NCI-H1048 (cell line): ENCODE results near the gene RASAL1.

Source experiments
- DNase-seq: peaks from one replicate; lab custom pipeline; 2025; lab: John Stamatoyannopoulos, UW

RASAL1 gene

GRCh38 chr12:113095405-113095804, 40.2 kb downstream of the RASAL1 start:
- DNase-seq, result no peak

GRCh38 chr12:113094738-113095137, 40.8 kb downstream of the RASAL1 start:
- DNase-seq, result no peak

- DNase-seq, result no peak
Observed at GRCh38 chr12:113093409-113094101, 42.0 kb downstream of the RASAL1 start.

- no peak for DNase-seq
Observed at GRCh38 chr12:113092607-113093408, 42.8 kb downstream of the RASAL1 start.

GRCh38 chr12:113091506-113091905, 44.1 kb downstream of the RASAL1 start:
- DNase-seq, result no peak

GRCh38 chr12:113090740-113091139, 44.8 kb downstream of the RASAL1 start:
- no peak for DNase-seq

- DNase-seq, result no peak
Observed at GRCh38 chr12:113089839-113090238, 45.7 kb downstream of the RASAL1 start.

- DNase-seq, result no peak
Observed at GRCh38 chr12:113088971-113089756, 46.4 kb downstream of the RASAL1 start.

GRCh38 chr12:113088037-113088436, 47.5 kb downstream of the RASAL1 start:
- DNase-seq, result no peak

- DNase-seq, result no peak
Observed at GRCh38 chr12:113087193-113087592, 48.4 kb downstream of the RASAL1 start.

- no peak for DNase-seq
Observed at GRCh38 chr12:113086249-113087164, 49.1 kb downstream of the RASAL1 start.

- no peak for DNase-seq
Observed at GRCh38 chr12:113083863-113084435, 51.6 kb downstream of the RASAL1 start.

- DNase-seq, result no peak
Observed at GRCh38 chr12:113082486-113083148, 52.9 kb downstream of the RASAL1 start.

- no peak for DNase-seq
Observed at GRCh38 chr12:113081873-113082272, 53.7 kb downstream of the RASAL1 start.

GRCh38 chr12:113077859-113078255, 57.7 kb downstream of the RASAL1 start:
- DNase-seq, result no peak

- DNase-seq, result no peak
Observed at GRCh38 chr12:113077057-113077858, 58.3 kb downstream of the RASAL1 start.

- DNase-seq, result no peak
Observed at GRCh38 chr12:113075137-113075683, 60.4 kb downstream of the RASAL1 start.

GRCh38 chr12:113073586-113073985, 62.0 kb downstream of the RASAL1 start:
- DNase-seq, result no peak

GRCh38 chr12:113072136-113072535, 63.4 kb downstream of the RASAL1 start:
- no peak for DNase-seq
